Fibroblast of lung (primary cell): Measurements from ENCODE around the gene CALD1.

ENCODE experiments used
- CTCF ChIP-seq, 2 donors: IDR thresholded peaks in 1 of 2; conservative IDR thresholded peaks in 1 of 2; 1 replicate in 1 of 2; 2 replicates in 1 of 2; pipeline ENCODE4 v1.5.1; 2011 to 2012; ENCODE audit warnings: low read length in 2 of 2, control low read depth in 1 of 2, inconsistent platforms in 1 of 2, low read depth in 1 of 2, mild to moderate bottlenecking in 1 of 2
- EZH2 ChIP-seq: IDR thresholded peaks from 2 replicates; pipeline ENCODE4 v1.5.1; 2012; ENCODE audit warnings: low read length, control low read depth, mild to moderate bottlenecking; ENCODE audit errors: missing control alignments

DNA sequence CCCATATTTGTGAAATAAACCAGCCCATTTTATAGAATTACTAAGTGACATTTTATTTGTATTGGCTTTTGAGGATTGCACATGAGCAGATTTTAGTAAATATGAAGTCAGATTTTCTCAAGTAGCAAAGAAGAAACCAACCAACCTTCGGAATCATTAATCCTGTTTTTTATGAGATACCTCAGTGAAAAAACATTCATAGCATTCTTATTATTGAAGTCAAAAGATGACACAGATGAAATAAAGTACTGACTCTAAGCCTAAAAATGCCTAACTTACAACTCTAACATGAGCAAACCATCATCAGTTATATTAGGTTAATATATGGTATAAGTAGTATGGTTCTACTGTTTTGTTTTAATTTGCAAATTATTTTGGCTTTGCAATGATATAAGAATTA, 147.0 kb downstream of the CALD1 start:
- no peak for TF ChIP-seq CTCF (conservative IDR thresholded peaks at IDR 0.05 in 1 of 2, IDR thresholded peaks at IDR 0.05 in 1 of 2; ENCODE audit: low read depth in 1 of 2, low read length in 2 of 2)
- no peak for TF ChIP-seq EZH2
